K562 (cell line): ENCODE measurements around the gene GPER1. TPM values are rescaled to one million over a fixed set of nuclear protein-coding genes. Genes with fewer than 3 reads are reported as not detected.

ENCODE experiments used
- CBFA2T2 ChIP-seq: fragments of 450-650 bp; conservative IDR thresholded peaks from 2 replicates; pipeline ENCODE4 v1.6.1; 2017; ENCODE audit warnings: mild to moderate bottlenecking
- ETV5 ChIP-seq: sonication (generic); formaldehyde crosslinking; IDR thresholded peaks from 2 replicates; pipeline ENCODE4 v1.4.0; 2020; ENCODE audit warnings: low read depth, mild to moderate bottlenecking, missing genetic modification reagents
- HSF4 ChIP-seq: fragments of 250-450 bp; sonication (Bioruptor Pico); IDR thresholded peaks from 2 replicates; pipeline ENCODE4 v2.1.2; 2022; ENCODE audit warnings: mild to moderate bottlenecking, moderate library complexity, borderline replicate concordance
- KAT8 ChIP-seq: fragments of 450-650 bp; IDR thresholded peaks from 2 replicates; pipeline ENCODE4 v1.6.1; 2016; ENCODE audit warnings: low read depth, mild to moderate bottlenecking
- KLF6 ChIP-seq: fragments of 250-450 bp; sonication (Bioruptor Pico); IDR thresholded peaks from 2 replicates; pipeline ENCODE4 v1.4.0; 2020; ENCODE audit warnings: mild to moderate bottlenecking, moderate library complexity, borderline replicate concordance
- MTF1 ChIP-seq: fragments of 250-450 bp; sonication (Bioruptor Pico); IDR thresholded peaks from 2 replicates; pipeline ENCODE4 v1.9.0; 2021; ENCODE audit warnings: moderate library complexity, mild to moderate bottlenecking, inconsistent platforms, borderline replicate concordance
- MXI1 ChIP-seq: IDR thresholded peaks from 2 replicates; pipeline ENCODE4 v1.6.1; 2011; ENCODE audit warnings: low read depth, mild to moderate bottlenecking, improper control_type of control experiment, low read length
- NR0B1 ChIP-seq: fragments of 450-650 bp; IDR thresholded peaks from one replicate; pipeline ENCODE4 v1.6.1; 2018; ENCODE audit warnings: mild to moderate bottlenecking, moderate library complexity; ENCODE audit not compliant: partially characterized antibody
- POLR2G ChIP-seq: fragments of 200-400 bp; formaldehyde crosslinking; IDR thresholded peaks from 2 replicates; pipeline ENCODE4 v1.6.1; 2017; ENCODE audit warnings: low read depth, mild to moderate bottlenecking, antibody characterized with exemption, low read length, moderate library complexity
- POU5F1 ChIP-seq: fragments of 150-350 bp; IDR thresholded peaks from 2 replicates; pipeline ENCODE4 v1.6.1; 2014; ENCODE audit warnings: borderline replicate concordance, low read length, low read depth, mild to moderate bottlenecking; ENCODE audit not compliant: partially characterized antibody
- RBM14 ChIP-seq: fragments of 200-400 bp; formaldehyde crosslinking; IDR thresholded peaks from 2 replicates; pipeline ENCODE4 v1.6.1; 2018; ENCODE audit warnings: low read depth, mild to moderate bottlenecking, low read length, moderate library complexity, borderline replicate concordance; ENCODE audit not compliant: insufficient read depth
- RBM15 ChIP-seq: fragments of 200-400 bp; formaldehyde crosslinking; IDR thresholded peaks from 2 replicates; pipeline ENCODE4 v1.6.1; 2018; ENCODE audit warnings: mild to moderate bottlenecking, low read length, moderate library complexity; ENCODE audit not compliant: insufficient read depth
- RHOXF2B ChIP-seq: fragments of 250-450 bp; sonication (Bioruptor Pico); conservative IDR thresholded peaks from 2 replicates; pipeline ENCODE4 v1.5.1; 2021
- SAP30 ChIP-seq: fragments of 200-600 bp; sonication (generic); IDR thresholded peaks from 2 replicates; pipeline ENCODE4 v1.6.1; 2012; ENCODE audit warnings: borderline replicate concordance, low read depth, mild to moderate bottlenecking, moderate library complexity, low read length, control low read depth, inconsistent platforms; ENCODE audit not compliant: insufficient read depth, poor library complexity, severe bottlenecking
- SIRT6 ChIP-seq: IDR thresholded peaks from one replicate; pipeline ENCODE4 v1.6.1; 2012; ENCODE audit warnings: low read depth, mild to moderate bottlenecking, control low read depth, inconsistent platforms, low read length, moderate library complexity
- TAF15 ChIP-seq: fragments of 200-400 bp; formaldehyde crosslinking; IDR thresholded peaks from 2 replicates; pipeline ENCODE4 v1.6.1; 2017; ENCODE audit warnings: mild to moderate bottlenecking, low read depth, low read length, moderate library complexity
- UBTF ChIP-seq, 2 experiments: IDR thresholded peaks; 2 replicates each; pipeline ENCODE4 v1.6.1; 2012; ENCODE audit warnings: improper control_type of control experiment in 2 of 2, low read depth in 2 of 2, low read length in 2 of 2, borderline replicate concordance in 1 of 2
- XRCC5 ChIP-seq: fragments of 200-400 bp; formaldehyde crosslinking; IDR thresholded peaks from 2 replicates; pipeline ENCODE4 v1.6.1; 2017; ENCODE audit warnings: low read depth, mild to moderate bottlenecking, low read length
- ZNF263 ChIP-seq: sonication (generic); formaldehyde crosslinking; IDR thresholded peaks from 2 replicates; pipeline ENCODE4 v1.8.0; 2022; ENCODE audit warnings: mild to moderate bottlenecking, missing genetic modification reagents, borderline replicate concordance
- ZNF644 ChIP-seq: fragments of 200-800 bp; sonication (Bioruptor generic); IDR thresholded peaks from 2 replicates; pipeline ENCODE4 v1.6.1; 2016; ENCODE audit warnings: low read depth, missing genetic modification characterization, missing compliant biosample characterization
- polyA plus RNA-seq, 8 experiments: library from polyadenylated mRNA; depleted of rRNA in 4 of 8; stranded (reverse) in 5 of 8; unstranded in 3 of 8; fragments of >200 nt; fragmentation: Nextera tagmentation in 2 of 8; fragmentation: Illumina TruSeq in 1 of 8; extraction: Ambion mirVana in 2 of 8; extraction: Trizol in 1 of 8; gene quantifications; 2 replicates each; pipeline versions ENCODE4 v1.2.1 to v1.2.3, GENCODE V29; 2011 to 2014; ENCODE audit warnings: inconsistent platforms in 1 of 8, missing spikeins in 1 of 8
- total RNA-seq, 7 experiments: library from RNA; depleted of rRNA in 6 of 7; stranded (reverse); fragments of >200 nt in 6 of 7; fragmentation: Illumina TruSeq in 2 of 7; extraction: Trizol in 2 of 7; gene quantifications; 2 replicates each; pipeline versions ENCODE4 v1.2.1 to v1.2.3, GENCODE V29; 2011 to 2021; ENCODE audit warnings: low replicate concordance in 1 of 7

Gene GPER1
- total and polyA plus RNA-seq, 9 of the 15 experiments (the other 6 are each of a cell fraction or from before 2014, with no cell fraction given) = 0.04 to 0.09 (median 0.08) TPM; not detected in 6

- TF ChIP-seq NR0B1 = no peak
- no peak for TF ChIP-seq ZNF644 (tag)
- TF ChIP-seq ZNF263 (CRISPR knock-in tag) = no peak
- peak; percentile 6; the same call in 1 of the 2 replicates for TF ChIP-seq MXI1
- TF ChIP-seq SAP30 = peak; percentile 86
- TF ChIP-seq ETV5 (CRISPR knock-in tag) = no peak
- TF ChIP-seq UBTF (IDR thresholded peaks at IDR 0.05; ENCODE audit: borderline replicate concordance in 1 of 2, low read depth in 2 of 2, low read length in 2 of 2) = no peak
- TF ChIP-seq XRCC5 = no peak
- no peak for TF ChIP-seq MTF1 (CRISPR knock-in tag)
- TF ChIP-seq RHOXF2B (CRISPR knock-in tag) = no peak
- no peak for TF ChIP-seq RBM15
- TF ChIP-seq CBFA2T2 = peak; percentile 74
- no peak for TF ChIP-seq RBM14
- no peak for TF ChIP-seq HSF4 (CRISPR knock-in tag)
- no peak for TF ChIP-seq SIRT6
- no peak for TF ChIP-seq KLF6 (CRISPR knock-in tag)
- TF ChIP-seq KAT8 = no peak
- TF ChIP-seq TAF15 = no peak
- TF ChIP-seq POU5F1 = no peak
- peak; percentile 72 for TF ChIP-seq POLR2G
These were observed 43.5 kb upstream of the GPER1 start, which contains the start of gene GPR146 (continued) for GRCh38 chr7:1044189-1045068.
